GM21447 (cell line): ENCODE data around the gene PTGES2.
"Not testable (repeated sequence)": the region's sequence is repeated elsewhere in the genome, so short reads cannot be mapped to it uniquely, and the experiment has no call there.

Experiments used
- ATAC-seq: cut with Tn5 transposase; IDR thresholded peaks from one replicate; pipeline ENCODE4 v1.9.1; 2021; ENCODE audit not compliant: unreplicated experiment

Gene PTGES2

GRCh38 chr9:128139621-128140020, 12.1 kb upstream of the PTGES2 start:
- no peak for ATAC-seq

- no peak for ATAC-seq
These were observed 10.5 kb upstream of the PTGES2 start for GRCh38 chr9:128138001-128138400.

GRCh38 chr9:128136816-128137793, 9.6 kb upstream of the PTGES2 start:
- no peak for ATAC-seq

GRCh38 chr9:128135561-128135960, 8.0 kb upstream of the PTGES2 start:
- ATAC-seq: not testable (repeated sequence)

GRCh38 chr9:128132139-128132538, 4.6 kb upstream of the PTGES2 start:
- ATAC-seq: not testable (repeated sequence)

GRCh38 chr9:128131346-128131745, 3.8 kb upstream of the PTGES2 start:
- not testable (repeated sequence) for ATAC-seq

GRCh38 chr9:128130651-128131050, 3.1 kb upstream of the PTGES2 start:
- ATAC-seq: not testable (repeated sequence)

- ATAC-seq: not testable (repeated sequence)
These were observed 2.6 kb upstream of the PTGES2 start for GRCh38 chr9:128129976-128130590.

- no peak for ATAC-seq
These were observed 1.5 kb upstream of the PTGES2 start for GRCh38 chr9:128128836-128129590.

- ATAC-seq: peak; percentile 58
These were observed 684 bp upstream of the PTGES2 start for GRCh38 chr9:128127990-128128835.

GRCh38 chr9:128125580-128126354, 1.8 kb downstream of the PTGES2 start:
- no peak for ATAC-seq

- ATAC-seq: no peak
These were observed 2.5 kb downstream of the PTGES2 start for GRCh38 chr9:128124873-128125579.

GRCh38 chr9:128124451-128124850, 3.1 kb downstream of the PTGES2 start:
- ATAC-seq: no peak

GRCh38 chr9:128123451-128124080, 4.0 kb downstream of the PTGES2 start:
- no peak for ATAC-seq

GRCh38 chr9:128122809-128123175, 4.7 kb downstream of the PTGES2 start:
- no peak for ATAC-seq

GRCh38 chr9:128121924-128122808, 5.4 kb downstream of the PTGES2 start:
- ATAC-seq: no peak

GRCh38 chr9:128121466-128121810, 6.1 kb downstream of the PTGES2 start:
- no peak for ATAC-seq
